IPS-NIHi11 (cell line): ENCODE data around the gene ATG9A.
A peak's percentile ranks its signal among the peaks of the same experiment; 100 is the strongest.

Experiments used
- DNase-seq: peaks from one replicate; pipeline ENCODE4 v3.0.0; 2012; ENCODE audit warnings: mixed read lengths, low spot score

ATG9A gene

DNA sequence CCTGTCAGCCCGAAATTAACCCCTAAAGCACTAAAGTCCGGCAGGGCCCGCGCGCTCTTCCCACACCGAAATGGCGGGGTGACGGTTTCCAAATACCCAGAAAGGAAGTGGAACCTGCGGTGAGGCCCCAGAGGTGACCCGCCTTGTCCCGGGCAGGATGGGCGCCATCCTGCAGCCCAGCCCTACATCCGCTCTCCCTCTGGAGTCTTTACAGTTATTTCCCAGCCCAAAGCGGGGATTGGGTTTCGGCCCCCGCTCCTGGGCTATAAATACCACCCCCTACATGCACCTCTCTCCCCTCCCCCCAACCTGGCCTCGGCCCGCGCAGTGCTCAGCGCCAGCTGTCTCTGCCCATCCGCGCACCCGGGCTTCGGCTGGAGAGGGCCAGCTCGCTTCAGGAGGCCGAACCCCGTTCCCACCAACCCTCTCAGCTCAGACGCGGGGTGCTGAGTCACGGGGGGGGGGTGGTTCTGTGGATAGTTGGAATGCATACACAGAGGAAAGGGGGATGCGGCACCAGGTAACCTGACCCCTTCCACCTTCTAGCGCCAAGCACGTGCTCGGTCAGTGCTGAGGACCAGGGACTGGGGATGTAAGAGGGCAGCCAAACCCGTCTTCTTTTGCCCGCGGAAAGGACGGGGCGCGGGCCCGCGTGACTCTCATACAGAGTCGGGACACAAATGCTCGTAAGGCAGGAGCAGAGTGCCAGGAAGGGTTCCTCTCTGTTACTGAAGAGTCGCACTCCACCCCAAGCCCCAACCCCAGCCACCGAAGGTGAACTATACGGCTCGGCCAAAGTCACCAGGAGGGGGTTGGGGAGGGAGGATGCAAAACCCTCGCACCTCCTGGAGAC, 23.7 kb upstream of the ATG9A start, which contains the start of gene TUBA4B:
TUBA4B (plus strand) TSS at position 344 of the 853 bp plus-strand sequence; CDS start at position 509, 165 bp downstream.
- peak; percentile 54 for DNase-seq

DNA sequence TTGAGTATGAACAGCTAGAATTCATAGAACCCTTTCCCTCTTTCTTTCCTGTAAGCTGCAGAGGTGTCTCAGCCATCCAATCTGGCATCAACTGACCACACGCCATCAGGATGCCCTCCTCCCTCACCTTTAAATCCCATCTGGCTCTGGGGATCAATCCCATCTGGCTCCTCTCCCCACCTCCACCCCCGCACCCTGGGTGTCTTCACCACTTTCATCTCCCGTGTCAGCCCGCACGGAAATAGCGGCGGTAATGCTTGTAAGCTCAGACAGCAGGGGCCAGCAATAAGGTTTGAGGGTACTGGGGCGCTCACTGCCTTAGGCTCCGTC, 23.1 kb upstream of the ATG9A start:
- no peak for DNase-seq

DNA sequence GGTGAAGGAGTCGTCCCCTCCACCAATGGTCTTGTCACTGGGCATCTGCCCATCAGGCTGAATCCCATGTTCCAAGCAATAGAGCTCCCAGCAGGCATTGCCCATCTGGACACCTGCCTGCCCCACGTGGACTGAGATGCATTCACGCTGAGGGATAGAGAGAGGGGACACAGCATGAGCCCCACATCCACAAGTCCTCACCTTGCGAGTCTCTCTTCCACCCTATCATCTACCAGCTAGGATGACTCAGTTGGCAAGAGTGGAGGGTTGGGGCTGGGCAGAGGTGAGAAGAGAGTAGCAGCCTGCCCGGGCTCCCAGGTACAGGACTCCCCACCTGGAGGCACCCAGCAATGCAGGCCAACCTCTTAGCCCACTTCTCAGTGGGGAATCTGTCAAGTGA, 22.6 kb upstream of the ATG9A start:
- DNase-seq = no peak

DNA sequence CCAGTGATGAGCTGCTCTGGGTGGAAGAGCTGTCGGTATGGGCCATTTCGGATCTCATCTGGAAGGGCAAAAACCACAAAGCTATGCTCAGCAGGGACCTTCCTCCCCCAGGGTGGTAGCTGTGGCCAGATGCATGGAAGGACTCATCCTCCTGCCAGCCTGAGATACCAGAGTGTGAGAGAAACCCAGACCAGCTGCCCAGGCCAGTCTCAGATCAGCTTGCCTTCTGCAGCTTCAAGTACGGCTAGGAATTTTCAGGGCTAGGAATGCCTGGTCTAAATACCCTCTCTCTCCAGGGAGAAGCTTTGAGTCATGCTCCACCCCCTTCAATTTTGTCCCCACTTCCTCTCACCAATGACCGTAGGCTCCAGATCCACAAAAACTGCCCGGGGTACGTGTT, 22.2 kb upstream of the ATG9A start:
- no peak for DNase-seq

DNA sequence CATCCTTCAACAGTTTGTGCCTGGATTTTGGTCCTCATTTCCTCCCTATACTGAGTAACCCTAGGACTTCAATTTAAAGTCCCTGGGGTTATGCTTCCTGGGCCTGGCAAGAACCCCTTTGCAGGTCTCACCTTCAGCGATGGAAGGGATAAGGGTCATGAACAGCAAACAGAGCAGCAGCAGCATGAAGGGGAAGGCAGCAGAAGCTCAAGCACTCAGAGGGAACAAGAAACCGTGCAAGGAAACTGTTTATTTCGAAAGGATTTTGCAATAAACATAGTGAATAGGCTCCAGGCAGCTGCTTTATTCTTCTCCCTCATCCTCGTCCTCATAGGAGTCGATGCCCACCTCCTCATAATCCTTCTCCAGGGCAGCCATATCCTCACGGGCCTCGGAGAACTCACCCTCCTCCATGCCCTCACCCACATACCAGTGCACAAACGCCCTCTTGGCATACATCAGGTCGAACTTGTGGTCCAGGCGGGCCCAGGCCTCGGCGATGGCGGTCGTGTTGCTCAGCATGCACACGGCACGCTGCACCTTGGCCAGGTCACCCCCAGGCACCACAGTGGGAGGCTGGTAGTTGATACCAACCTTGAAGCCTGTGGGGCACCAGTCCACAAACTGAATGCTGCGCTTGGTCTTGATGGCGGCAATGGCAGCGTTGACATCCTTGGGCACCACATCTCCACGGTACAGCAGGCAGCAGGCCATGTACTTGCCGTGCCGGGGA, 20.8 kb upstream of the ATG9A start:
- DNase-seq = no peak

DNA sequence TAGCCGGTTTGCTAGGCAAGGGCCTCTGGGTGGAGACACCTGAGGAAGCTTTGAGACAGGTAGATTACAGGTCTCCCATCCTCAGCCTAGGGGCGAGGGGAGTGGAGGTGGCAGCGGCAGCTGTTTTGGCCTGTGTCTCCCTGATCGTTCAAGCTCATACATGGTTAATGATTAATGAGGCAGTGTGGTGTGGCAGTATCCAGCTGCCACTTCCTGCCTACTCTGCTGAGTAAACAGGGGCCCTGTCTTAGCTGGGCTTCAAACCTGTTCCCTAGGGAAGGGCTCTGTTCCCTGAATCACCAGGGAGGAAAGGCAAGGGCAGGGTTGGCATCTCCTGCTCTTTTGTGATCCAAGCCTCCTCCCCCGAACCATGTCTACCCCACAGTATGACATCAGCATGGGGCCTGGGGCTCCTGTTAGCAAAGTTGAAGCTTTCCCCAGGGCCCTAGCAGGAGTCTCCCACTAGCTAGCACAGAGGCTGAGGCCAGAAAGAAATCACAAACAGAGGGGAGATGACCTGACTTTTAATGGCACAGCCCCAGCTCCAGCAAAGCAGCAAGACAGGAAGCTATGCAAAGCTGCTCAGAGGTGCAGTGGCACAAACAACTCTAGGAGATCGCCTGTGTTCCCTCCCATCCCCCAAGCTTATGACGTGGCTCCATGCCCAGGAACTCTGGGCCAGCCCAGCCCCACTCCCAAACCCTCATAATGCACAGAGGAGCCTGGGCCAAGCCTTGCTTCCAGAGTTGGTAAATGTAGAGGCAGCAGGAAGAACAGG, 20.0 kb upstream of the ATG9A start:
- no peak for DNase-seq

DNA sequence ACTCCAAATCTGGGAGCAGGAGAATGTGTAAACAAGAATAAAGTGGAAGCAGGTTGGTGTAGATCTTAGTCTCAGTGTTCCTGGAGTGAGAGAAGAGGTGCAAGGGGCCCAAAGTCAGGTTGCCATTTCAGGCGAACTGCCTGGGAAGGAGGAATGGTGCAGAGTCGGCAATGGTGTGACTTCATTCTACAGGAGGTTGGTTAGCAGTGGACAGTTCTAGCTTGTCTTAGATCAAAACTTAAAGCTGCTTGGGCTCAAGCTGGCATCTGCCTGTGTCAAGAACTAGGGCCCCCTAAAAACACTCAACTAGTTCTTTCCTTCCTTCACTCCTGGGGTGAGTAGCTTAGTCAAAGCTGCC, 19.4 kb upstream of the ATG9A start:
- DNase-seq = no peak

DNA sequence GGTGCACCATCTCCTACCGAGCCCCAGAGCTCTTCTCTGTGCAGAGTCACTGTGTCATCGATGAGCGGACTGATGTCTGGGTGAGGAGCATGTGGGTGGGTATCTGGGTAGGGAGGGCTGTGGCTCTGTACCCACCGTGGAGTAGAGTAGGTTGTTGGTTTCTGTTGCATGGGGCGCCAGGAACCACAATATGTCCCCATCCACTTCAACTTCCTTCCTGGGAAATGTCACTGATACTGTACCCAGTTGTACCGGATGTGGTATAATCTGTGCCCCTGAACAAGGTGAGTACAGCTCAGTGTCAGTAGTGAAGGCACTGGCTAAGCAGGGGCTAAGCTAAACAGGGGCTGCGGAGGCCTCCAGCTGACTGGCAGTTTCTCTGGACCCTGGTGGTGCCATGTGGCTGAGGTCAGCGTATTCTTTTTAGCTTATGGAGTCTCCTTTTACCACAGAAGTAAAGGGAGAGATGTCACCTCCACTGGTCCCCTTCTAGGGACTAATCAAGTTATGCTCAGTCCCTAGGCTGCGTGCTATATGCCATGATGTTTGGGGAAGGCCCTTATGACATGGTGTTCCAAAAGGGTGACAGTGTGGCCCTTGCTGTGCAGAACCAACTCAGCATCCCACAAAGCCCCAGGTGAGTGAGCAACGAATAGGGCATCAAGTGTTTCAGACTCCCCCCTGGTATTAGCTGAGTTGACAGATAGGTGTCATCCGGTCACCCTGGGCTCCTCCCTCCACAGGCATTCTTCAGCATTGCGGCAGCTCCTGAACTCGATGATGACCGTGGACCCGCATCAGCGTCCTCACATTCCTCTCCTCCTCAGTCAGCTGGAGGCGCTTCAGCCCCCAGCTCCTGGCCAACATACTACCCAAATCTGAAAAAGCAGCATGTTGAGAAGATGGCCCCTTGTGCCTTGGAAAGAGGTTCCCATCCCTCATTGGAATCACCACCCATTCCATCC, 18.5 kb upstream of the ATG9A start:
- no peak for DNase-seq

DNA sequence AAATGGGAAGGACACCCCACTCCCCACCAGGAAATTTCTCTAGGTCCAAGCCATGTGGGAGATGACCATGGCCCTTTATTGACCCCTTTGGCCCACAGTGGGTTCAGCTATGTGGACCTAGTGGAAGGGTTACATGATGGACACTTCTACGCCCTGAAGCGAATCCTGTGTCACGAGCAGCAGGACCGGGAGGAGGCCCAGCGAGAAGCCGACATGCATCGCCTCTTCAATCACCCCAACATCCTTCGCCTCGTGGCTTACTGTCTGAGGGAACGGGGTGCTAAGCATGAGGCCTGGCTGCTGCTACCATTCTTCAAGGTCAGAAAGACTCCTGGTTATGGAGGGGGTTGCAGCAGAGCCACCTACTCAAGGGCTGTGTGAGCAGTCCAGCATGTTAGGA, 17.1 kb upstream of the ATG9A start:
- DNase-seq = no peak

DNA sequence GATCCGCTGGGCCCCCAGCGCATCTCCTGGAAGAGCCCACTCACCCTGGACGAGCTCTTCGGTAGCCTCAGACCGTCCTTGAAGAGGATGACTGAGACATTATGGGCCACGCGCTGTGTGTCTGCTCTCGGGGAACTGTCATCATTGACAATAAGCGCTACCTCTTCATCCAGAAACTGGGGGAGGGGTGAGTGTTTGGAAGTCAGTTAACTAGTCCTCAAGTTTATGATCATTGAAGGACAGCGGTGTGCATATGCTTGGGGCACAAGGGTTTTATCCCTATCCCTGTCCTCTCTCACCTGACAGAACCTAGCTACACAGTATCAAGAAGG, 16.4 kb upstream of the ATG9A start:
- DNase-seq = no peak

DNA sequence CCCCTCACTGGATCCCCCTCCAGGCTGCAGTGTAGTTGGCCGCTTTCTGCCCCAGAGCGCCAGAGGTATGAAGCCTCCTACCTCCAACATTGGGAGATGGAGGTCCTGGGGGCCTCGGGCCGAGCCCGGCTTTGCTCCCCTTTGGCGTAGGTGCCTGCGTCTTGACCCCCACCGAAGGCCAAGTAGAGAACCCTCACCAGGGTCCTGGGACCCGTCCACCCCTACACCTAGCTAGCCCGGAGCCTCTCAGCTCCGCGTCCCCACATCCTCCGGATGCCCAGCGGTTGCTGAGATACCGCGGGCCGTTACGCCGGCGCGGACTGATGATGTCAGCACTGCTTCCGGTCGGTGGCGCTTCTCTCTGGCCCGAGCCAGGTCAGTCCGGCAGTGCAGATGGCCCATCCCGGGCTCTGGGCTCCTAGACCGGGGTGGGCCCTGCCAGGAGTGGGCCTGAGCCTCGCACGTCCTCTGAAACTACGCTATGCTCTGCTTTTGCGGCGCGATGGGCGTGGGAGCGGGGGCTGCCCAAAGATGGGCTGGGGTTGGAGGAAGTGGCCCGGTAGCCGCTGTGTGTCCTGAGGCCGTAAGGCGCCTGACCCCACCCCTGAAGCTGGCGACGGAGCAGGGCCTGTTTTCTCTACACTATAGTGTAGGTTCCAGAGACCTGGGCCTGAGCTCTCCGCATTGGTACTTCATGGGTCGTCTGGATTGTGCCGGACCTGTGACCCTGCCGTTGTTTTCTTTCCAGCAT, 15.9 kb upstream of the ATG9A start, which contains the start of the genes GLB1L and STK16:
GLB1L (minus strand) TSS at position 297 of the 751 bp plus-strand sequence. CDS start 1,871 bp downstream, outside the sequence.
STK16 (plus strand) TSS at position 332 of the 751 bp plus-strand sequence. CDS start 521 bp downstream, outside the sequence.
- peak; percentile 98 for DNase-seq

DNA sequence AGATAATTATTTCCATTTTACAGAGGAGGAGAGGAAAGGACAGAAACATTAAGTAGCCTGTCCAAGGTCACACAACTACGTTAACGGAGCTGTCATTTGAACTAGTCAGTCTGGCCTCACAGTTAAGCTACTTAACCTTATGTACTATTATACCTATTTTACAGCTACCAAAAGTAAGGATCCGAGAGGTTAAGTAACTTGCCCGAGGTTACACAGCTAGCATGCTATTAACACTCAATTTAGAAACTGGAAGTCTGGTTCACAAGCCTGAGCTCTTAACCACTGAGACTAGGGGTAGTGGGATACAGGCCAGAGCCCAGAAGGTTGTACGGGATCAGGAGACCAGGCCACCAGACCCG, 15.3 kb upstream of the ATG9A start:
- no peak for DNase-seq

DNA sequence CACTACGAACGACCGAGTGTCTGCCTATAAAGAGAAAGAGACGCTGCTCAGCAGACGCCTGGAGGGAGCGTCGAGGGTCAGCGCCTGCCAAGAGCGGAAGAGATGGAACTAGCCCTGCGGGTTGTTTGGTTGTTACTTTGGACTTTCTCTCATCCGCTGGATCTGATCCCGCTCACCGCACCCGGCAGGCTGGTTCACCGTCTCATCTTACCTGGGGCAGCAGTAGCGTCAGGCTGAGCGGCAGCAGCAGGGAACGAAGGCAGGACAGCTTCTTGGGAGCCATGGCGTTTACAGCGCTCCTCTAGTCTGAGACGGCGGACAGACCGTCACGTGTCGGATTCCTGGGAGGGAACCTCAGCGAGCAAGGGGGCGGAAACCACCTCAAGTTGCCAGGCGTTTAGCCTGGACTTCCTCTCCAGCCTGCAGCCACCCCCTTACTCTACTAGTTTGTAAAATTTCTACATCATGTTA, 13.9 kb upstream of the ATG9A start:
- DNase-seq = no peak

DNA sequence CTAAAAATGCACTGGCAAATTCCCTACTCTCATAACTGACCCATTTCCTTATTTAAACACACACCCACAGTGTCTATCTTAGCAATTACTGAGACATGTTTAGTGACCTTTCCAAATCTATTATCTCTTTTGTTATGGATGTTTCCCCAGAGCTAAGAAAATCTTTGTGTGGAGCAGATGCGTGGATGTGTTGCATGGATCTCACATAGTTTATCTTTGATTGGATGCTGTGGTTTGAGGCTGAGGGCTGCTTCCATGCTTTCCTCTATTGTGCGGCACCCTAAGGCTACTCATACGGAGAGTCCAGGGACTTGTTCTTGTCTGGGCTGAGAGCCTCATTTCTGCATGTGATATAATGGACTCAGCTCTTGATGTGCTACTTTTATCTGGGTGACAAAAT, 4.9 kb upstream of the ATG9A start:
- no peak for DNase-seq

DNA sequence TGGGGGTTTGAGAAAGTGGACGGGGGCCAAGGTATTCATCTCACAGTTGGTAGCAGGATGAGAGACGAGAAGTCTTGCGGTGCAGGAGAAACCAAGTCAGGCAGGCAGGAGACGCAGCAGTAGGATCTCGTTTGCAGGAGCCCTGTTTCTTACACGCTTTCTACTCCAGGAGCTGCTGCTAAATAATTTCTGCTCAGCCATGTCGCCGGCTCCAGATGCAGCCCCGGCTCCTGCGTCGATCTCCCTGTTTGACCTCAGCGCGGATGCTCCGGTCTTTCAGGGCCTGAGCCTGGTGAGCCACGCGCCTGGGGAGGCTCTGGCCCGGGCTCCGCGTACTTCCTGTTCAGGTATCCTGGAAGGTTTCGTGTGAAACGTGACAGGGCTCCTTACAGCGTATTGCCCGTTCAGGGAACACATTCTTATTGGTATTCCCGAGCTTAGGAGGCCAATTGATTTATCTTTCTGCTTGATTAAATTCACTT, 664 bp upstream of the ATG9A start:
- DNase-seq = peak; percentile 56

DNA sequence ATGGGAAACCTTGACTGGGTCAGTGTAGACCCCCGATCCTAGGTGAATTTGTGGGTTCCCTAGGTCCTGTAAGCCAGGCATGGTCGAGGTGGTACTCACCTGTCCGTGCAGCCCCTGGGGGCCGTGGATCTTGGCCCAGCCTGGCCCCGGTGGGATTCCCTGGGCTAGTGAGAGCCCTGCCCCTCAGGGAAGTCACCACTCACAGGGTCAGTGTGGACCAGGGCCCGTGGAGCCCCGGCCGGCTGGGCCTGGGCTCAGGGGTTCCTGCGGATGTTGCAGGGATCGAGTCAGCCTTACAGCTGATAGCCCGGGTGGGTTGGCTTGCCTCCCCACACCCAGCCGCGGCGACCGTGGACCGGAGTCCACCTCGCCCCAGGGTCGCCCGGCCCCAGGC, 528 bp downstream of the ATG9A start:
- DNase-seq = no peak

DNA sequence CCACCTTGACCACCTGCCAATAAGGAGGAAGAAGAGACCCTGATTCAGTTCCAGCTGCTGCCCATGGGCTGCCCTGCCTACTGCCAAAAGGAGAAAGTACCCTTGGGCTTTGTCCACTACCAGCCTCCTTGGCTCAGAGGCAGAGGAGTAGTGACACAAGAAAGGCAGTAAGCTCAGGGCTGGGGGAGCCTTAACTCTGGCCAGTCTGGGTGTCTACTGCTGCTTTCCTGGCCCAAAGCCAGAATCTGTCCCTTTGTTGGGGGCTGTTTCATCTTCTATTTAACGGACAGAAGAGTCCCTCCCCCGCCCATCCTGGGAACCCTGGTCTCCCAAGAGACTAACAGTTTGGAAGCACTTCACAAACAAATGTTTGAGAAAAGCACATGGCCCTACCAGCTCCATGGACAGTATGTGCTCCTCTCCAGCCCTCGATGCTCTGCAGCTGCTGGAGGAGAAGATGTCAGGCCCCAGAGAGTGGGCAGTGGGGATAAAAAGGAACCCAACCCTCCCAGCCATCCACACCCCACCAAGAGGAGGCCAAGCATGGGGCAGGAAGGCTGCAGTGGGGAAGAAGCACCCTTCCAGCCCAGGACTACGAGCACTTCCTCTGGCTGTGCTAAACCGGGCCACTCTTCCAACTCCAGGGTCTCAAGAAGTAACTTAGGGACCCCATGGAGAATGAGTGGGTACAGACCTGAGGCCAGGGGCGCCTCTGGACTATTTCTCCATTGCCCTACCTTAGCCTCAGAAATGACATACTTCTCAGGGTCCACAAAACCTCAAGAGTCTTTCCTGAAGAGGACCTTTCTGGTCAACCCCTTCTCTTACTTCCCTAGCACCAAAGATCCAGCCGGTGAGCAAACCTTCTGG, 1.2 kb downstream of the ATG9A start:
- no peak for DNase-seq

DNA sequence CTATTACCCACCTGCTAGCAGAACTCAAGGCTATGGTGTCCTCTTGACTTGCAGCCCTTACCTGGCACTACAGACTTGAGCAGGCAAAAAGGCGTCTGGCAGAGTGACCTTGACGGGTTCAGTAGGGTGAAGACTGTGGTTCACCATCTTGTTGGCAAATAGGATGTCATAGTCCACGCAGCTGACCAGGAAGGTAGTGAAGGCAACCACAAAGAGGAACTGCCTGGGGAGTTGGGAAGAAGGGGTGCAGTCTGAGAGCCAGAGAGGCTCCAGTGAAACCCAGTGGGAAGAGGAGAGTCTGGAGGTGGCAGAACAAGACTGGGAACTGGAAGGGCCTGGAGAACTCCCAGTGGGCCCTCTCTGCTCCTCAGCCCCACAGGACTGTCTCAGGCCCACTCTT, 4.1 kb downstream of the ATG9A start:
- DNase-seq = no peak

DNA sequence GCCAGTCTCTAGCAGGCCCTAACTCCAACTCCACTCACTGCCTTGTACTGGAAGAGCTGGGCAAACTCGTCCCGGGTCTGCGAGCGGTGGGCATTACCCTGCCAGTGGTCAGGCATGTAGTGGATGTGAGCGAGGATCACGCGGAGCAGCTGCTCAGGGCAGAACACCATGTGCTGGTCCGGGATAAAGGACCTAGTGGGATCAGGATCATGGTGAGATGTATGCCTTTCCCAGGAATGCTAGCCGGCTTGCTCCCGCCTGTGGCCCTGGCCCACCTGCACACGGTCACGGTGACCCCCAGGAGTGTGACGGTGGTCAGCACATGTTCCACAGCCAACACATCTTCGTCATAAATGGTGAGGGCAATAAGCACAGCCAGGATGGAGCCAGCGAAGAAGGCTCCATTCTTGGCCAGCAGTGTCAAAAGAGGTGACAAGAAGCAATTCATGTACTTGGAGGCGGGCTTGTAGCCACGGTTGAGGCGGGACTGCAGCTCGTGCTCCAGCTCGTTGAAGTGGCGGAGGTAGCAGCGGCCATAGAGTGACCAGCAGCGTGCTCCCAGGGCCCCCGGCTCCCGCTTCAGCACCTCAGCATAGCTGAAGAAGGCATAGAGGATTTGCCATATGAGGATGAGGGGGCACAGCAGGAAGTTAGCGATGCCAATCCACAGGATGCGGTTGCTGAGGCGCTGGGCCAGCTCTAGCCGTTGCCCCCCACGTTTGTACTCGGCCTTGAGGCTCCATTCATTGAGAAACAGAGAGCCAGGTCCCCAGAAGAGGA, 5.4 kb downstream of the ATG9A start:
- DNase-seq = no peak
